HG02759 (cell line): ENCODE data around the gene SLC35F2.
"Not testable (repeated sequence)": the region's sequence is repeated elsewhere in the genome, so short reads cannot be mapped to it uniquely, and the experiment has no call there.

Experiments
- ATAC-seq: cut with Tn5 transposase; IDR thresholded peaks from one replicate; pipeline ENCODE4 v1.9.1; 2021; ENCODE audit warnings: mild to moderate bottlenecking, moderate library complexity; ENCODE audit not compliant: unreplicated experiment

Gene SLC35F2, protein sequence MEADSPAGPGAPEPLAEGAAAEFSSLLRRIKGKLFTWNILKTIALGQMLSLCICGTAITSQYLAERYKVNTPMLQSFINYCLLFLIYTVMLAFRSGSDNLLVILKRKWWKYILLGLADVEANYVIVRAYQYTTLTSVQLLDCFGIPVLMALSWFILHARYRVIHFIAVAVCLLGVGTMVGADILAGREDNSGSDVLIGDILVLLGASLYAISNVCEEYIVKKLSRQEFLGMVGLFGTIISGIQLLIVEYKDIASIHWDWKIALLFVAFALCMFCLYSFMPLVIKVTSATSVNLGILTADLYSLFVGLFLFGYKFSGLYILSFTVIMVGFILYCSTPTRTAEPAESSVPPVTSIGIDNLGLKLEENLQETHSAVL

DNA sequence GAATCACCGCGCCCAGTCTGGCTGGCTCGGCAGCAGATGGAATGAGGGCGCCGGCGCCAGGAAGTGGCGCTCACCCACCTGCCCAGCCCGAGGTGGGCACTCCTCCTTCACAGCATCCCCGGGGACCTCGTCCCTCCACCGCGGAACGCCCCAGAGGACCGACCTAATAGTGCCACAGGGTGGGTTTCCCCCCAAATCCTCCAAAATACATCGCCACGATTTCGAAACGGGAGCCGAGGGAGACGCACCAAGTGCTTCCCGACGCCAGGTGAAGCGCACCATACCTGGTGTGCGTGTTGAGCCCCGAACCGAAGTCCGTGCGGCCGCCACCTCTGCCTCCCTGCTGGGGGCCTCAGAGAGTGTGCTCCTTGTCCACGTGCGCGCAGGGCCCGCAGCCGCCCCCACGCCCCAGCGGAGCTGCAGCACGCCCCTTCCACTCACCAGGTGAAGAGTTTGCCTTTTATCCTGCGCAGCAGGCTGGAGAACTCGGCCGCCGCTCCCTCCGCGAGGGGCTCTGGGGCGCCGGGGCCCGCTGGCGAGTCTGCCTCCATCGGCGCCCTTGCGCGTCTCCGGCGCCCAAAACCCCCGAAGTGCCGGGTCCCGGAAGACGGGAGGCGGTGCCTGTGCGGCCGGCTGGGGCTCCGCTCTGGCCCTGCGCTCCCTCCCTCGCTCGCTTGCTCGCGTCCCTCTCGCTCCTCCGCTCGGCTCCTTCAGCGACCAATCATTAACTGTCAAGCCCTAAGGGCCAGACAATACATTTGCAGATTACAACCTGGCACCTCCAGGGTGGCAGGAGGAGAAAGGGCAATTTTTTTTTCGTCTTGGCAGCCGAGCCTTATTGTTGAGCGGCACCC, at the start of gene SLC35F2:
Gene SLC35F2, minus strand, starts transcription at position 571 of the 854 bp plus-strand sequence. Its CDS starts 20 bp downstream, at position 551.
- peak; percentile 94 for ATAC-seq

DNA sequence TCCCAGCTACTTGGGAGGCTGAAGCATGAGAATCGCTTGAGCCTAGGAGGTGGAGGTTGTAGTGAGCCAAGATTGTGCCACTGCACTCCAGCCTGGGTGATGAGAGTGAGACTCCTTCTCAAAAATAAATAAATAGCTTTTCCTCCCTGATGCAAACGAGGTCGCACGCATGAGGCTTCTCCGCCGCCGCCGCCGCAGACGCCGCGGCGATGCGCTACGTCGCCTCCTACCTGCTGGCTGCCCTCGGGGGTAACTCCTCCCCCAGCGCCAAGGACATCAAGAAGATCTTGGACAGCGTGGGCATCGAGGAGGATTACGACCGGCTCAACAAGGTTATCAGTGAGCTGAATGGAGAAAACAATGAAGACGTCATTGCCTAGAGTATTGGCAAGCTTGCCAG, 49.6 kb upstream of the SLC35F2 start:
- ATAC-seq, result no peak

DNA sequence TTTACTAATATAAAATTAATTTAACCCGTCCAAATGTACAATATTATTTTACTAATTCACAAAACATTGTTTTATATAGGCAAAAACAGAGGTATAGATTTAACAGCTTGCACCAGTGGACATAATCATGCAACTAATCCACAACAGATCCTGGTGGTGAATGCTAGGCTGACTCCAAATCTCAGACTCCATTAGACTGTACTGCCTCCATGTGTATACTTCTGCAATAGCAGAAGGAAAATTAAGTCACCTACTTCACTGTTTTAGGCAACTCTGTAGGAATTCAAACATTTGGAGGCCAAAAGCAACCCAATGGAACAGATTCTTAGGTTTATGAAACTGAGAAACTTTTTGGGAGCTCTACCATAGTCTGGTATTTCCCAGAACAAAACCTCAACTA, 39.7 kb upstream of the SLC35F2 start:
- peak; percentile 62 for ATAC-seq

DNA sequence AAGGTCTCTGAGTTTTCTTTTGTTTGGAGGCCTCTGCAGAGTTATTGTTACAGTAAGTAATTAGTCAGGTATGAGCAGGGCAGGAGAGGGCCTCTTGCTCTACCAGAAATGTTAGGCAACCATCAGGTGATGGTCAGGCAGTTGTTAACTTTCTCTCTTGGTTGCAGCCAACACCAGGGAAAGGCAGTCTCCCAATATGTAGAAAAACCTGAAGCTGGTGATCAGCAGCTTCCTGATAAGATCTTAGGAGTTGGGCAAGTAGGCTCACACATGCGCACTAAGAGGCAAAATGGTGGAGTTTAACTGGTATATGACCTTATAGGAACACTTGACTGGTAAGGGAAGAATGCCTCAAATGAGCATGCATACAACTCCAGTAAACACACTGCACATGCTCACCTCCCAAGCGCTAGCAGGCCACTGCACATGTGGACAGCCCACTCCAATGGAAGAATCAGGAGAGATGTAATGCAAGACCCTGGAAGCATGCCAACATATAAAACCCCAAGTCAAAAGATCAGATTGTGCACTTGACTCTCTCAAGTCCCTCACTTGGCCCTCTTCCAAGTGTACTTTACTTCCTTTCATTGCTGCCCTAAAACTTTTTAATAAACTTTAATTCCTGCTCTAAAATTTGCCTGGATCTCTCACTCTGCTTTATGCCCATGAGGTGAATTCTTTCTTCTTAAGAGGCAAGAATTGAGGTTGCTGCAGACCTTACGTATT, 23.7 kb upstream of the SLC35F2 start:
- no peak for ATAC-seq

DNA sequence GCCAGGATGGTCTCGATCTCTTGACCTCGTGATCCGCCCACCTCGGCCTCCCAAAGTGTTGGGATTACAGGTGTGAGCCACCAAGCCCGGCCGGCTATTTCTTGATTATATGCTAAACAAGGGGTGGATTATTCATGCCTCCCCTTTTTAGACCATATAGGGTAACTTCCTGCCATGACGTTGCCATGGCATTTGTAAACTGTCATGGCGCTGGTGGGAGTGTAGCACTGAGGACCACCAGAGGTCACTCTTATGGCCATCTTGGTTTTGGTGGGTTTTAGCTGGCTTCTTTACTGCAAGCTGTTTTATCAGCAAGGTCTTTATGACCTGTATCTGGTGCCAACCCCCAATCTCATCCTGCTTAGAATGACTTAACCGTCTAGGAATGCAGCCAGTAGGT, 22.9 kb upstream of the SLC35F2 start:
- not testable (repeated sequence) for ATAC-seq

DNA sequence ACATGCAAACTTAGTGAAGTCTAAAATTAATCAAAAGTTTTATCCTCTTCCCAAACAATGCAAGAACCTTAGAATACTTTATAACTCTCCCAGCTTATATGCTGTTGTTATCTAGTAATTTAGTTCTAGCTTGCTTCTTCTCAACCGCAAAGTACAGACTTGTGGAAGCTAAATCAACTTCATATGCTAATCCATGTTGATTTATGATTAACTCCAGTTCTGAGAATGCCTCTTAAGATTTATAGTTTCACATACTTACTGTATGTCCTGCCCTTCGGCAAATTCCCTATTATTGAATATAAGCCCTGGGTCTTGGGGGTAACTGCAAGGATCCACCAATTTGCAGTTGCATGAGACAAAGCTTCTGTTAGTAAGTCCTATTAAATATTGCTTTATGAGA, 17.6 kb upstream of the SLC35F2 start:
- no peak for ATAC-seq

DNA sequence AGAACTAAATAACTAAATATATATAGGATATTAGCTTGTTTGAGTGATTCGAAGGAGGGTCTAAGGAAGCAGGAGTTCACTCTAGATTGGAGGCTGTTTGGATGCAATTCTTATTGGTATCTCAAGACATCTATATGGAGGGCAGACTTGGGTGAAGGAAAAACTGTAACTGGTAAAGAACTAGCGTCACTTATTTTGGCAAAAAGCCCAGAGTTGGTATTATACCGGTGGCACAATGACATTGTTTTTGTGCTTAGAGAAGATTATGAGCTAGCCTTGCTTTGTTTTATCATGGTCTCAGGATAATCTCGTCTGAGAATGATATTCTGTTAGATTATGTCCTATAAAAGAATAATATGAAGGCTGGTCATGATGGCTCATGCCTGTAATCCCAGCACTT, 6.0 kb upstream of the SLC35F2 start:
- ATAC-seq, result no peak

DNA sequence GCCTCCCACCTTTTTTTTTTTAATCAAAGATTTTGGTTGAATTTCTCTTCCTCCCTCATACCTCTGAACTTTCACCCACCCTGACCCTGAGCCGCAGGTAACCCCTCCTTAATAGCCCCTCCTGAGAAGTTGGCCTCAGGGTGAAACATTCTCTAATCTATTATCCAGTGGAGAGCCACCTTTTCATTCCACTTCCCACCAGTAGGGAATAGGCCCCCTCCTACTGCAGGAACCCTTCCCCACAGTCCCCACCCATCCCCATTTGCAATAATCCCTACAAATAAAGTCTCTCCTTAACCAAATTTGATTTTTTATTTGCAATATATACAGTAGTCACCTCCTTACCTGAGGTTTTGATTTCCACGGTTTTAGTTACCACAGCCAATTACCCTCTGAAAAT, 2.1 kb upstream of the SLC35F2 start:
- no peak for ATAC-seq

DNA sequence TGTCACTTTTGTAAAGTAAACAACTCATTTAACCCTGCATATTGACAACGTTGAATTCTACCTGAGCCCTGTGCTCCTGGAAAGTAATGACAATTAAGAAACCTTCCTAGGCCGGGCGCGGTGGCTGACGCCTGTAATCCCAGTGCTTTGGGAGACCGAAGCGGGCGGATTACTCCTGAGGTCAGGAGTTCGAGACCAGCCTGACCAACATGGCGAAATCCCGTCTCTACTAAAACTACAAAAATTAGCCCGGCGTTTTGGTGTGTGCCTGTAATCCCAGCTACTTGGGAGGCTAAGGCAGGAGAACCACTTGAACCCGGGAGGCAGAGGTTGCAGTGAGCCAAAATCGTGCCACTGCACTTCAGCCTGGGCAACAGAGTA, 1.6 kb upstream of the SLC35F2 start:
- not testable (repeated sequence) for ATAC-seq

DNA sequence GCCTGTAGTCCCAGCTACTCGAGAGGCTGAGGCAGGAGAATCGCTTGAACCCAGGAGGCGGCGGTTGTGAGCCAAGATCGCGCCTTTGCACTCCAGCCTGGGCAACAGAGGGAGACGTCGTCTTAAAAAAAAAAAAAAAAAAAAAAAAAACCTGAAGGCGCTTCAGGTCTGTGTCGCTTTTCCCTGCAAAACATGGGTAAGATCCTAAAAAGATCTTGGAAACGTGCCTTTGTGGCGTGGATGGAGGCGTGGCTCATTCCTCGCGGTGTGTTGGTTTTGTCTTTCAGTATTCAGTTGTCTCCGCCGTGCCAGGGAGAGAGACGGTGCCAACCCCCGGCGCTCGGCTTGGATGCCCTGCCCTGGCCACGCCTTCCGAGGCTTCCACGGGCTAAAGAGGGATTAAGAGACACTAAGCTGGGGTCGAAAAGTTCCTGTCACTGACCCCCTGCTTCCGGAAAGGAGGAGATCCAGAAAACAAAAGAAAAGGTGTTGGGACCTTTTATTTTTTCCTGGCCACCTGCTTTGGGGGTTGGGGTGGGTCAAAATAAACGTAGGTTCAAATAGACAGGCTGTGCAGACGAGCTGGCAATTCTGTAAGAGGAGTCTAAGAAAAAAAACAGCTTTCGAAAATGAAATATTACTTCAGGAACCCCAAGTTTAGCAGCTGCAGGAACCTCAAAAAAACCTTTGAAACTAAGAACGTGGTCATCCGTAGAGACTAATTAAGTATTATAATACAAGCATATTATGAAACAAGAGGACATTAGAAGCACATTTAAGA, 1.1 kb upstream of the SLC35F2 start:
- ATAC-seq, result no peak

DNA sequence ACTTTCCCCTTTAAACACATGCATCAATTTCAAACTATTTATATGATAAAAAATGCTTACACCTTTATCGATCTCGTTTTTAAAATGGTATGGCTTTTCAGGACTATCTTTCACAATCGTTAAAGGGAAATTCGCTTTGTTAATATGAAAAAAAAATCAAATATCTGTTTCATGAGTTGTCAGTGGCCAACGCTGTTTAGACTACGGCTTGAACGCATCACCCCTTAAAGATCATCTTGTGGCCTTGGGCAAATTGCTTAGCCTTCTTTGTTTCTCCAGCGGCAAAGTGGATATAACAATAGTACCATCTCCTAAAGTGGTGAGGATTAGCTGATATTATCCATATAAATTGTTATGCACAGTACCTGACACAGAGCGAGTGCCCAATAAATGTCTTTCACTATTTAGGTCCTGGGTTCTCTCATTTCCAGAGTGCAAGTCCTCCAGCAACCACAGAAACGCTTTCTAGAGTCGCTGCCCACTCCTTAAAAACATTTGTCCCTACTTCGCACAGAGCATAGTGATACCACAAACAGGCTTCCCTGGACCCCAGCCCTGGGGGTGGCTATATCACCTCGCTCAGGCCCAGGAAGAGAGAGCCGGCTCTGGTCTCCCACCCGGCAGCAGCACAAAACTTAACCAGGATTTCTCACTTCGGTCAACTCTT, 904 bp downstream of the SLC35F2 start:
- no peak for ATAC-seq

DNA sequence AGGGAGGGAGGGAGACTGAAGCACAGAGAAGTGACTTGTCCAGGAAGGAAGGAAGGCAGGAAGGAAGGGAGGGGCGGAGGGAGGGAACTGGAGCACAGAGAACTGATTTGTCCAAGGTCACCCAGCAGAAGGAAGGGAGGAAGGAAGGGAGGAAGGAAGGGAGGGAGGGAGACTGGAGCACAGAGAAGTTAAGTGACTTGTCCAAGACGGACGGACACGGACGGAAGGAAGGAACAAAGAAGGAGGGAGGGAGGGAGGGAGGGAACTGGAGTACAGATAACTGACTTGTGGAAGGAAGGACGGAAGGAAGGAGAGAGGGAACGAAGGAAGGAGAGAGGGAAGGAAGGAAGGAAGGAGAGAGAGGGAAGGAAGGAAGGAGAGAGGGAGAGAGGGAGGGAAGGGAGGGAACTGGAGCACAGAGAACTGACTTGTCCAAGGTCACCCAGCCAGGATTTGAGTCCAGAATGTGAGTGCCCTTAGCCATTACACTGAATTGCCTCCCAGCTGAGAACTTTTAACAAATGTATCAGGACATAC, 1.5 kb downstream of the SLC35F2 start:
- no peak for ATAC-seq

DNA sequence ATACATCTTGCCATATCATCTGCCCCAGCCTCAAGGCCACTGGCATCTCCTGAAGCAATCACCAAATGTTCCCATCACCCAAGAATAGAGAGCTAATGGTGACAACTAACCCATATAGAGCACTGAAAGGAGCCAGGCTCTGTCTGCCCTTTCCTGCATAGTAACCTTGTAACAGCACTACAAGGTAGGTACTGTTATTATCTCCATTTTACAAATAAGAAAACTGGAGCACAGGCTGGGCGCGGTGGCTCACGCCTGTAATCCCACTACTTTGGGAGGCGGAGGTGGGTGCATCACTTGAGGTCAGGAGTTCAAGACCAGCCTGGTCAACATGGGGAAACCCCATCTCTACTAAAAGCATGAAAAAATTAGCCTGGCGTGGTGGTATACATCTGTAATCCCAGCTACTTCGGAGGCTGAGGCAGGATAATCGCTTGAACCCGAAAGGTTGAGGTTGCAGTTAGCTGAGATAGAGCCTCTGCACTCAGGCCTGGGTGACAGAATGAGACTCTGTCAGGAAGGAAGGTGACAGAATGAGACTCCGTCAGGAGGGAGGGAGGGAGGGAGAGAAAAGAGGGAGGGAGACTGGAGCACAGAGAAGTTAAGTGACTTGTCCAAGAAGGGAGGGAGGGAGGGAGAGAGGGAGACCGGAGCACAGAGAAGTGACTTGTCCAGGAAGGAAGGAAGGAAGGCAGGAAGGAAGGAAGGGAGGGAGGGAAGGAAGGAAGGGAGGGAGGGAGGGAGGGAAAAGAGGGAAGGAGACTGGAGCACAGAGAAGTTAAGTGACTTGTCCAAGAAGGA, 2.2 kb downstream of the SLC35F2 start:
- ATAC-seq, result no peak

DNA sequence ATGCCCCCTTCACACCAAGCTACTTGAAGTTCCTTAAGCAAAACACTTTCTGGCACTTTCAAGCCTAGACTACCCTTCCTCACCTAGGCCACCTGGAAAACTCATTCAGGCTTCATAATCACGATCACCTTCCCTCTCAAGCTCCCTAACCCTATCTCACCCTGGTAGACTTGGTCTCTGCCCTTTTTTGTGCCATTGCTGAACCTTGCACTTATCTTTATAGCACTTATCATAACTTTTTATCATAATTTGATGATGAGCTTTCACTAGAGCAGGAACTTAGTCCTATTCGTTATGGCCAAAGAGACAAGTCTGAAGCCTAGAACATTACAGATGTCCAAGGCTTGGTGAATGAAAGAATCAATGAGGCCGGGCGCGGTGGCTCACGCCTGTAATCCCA, 5.5 kb downstream of the SLC35F2 start:
- ATAC-seq, result no peak

DNA sequence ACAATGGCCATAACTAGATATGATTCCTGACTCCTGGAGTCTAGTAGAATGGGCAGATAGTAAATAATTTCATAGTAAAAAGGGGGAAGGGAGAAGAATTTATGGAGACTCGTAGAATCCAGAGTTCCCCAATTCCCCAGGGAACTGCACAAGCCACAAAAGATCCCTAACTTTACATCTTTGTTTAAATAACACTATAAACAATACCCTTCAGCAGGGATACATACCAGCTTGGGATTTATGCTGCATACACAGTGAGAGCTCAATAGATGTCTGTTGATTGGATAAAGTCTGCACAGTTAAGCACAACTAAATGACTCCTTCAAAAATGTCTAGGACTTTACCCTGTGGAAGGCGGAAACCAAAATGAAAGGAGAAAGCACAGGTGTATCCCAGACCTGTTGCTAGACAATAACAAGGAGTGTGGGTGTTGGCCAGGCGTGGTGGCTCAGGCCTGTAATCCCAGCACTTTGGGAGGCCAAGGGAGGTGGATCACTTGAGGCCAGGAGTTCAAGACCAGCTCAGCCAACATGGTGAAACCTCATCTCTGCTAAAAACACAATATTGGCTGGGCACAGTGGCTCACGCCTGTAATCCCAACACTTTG, 6.8 kb downstream of the SLC35F2 start:
- no peak for ATAC-seq

DNA sequence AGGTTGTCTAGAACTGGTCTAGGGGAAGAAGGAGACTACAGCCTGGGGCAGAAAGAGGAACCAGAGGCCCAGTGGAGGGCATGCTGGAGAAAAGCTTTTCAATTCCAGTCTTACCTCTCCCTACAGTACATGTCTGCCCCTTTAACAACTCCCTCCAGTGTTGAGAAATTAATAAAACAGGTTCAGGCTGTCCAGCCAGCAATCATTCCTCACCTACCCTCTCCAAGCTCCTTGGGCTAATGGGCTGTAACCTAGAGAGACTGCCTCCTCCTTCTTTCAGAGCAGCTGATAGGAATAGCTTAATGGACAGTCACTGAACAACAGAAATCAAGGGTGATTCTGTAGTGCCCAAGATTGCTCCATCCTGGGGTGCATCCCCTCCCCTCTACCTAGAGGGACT, 8.8 kb downstream of the SLC35F2 start:
- no peak for ATAC-seq

DNA sequence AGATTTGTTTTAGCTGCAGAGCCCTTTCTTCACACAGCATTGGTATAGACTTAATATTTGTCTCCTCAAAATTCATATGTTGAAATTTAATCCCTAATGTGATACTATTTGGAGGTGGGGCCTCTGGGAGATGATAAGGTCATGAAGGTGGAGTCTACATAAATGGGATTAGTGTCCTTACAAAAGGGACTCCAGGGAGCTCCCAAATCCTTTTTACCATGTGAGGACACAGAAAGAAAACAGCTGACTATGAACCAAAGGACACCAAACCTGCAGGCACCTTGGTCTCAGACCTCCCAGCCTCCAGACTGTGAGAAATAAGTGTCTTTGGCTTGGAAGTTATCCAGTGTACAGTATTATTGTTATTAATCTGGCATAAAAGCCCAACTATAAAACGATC, 10.2 kb downstream of the SLC35F2 start:
- no peak for ATAC-seq

DNA sequence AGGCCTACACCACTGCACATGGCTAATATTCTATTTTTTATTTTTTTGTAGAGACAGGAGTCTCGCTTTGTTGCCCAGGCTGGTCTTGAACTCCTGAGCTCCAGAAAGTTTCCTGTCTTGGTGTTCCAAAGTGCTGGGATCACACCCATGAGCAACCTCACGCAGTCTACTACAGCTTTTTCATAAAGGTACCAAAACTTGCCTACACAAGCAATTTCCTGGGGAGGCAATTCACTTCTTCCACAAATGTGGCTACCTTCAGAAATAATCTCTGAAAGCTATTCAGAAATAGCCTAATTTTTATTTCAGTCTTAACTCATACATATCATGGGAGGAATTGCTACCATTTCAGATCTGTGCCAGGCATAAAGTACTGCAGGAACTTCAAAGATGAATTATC, 11.4 kb downstream of the SLC35F2 start:
- no peak for ATAC-seq

DNA sequence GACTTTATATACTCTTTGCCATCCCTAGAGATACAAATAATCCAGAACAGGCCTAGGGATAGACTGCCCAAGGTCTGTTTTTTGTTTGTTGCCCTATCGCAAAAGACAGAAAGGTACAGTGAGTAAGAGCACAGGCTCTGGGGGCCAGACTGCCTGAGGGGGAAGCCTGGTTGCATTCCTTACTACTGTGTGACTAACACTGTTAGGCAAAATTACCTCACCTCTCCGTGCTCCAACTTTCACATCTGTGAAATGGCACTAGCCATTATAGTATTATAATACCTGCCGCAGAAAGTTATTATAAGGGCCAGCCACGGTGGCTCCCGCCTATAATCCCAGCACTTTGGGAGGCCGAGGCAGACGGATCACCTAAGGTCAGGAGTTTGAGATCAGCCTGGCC, 14.5 kb downstream of the SLC35F2 start:
- ATAC-seq, result no peak
